Breast epithelium (tissue), 3 donors: ENCODE data around the gene MYO1C.

Source experiments
- CTCF ChIP-seq, 3 donors: fragments of 450-650 bp; IDR thresholded peaks; one replicate each; pipeline ENCODE4 v1.5.1; 2016 to 2017; ENCODE audit warnings: antibody characterized with exemption in 3 of 3, mild to moderate bottlenecking in 3 of 3, moderate library complexity in 3 of 3
- POLR2A ChIP-seq: fragments of 450-650 bp; IDR thresholded peaks from one replicate; pipeline ENCODE4 v1.6.1; 2016; ENCODE audit warnings: antibody characterized with exemption, mild to moderate bottlenecking, moderate library complexity
- POLR2AphosphoS5 ChIP-seq, 3 donors: sonication (generic); formaldehyde crosslinking; IDR thresholded peaks; one replicate each; pipeline ENCODE4 v1.6.1; 2017; ENCODE audit warnings: antibody characterized with exemption in 3 of 3

DNA sequence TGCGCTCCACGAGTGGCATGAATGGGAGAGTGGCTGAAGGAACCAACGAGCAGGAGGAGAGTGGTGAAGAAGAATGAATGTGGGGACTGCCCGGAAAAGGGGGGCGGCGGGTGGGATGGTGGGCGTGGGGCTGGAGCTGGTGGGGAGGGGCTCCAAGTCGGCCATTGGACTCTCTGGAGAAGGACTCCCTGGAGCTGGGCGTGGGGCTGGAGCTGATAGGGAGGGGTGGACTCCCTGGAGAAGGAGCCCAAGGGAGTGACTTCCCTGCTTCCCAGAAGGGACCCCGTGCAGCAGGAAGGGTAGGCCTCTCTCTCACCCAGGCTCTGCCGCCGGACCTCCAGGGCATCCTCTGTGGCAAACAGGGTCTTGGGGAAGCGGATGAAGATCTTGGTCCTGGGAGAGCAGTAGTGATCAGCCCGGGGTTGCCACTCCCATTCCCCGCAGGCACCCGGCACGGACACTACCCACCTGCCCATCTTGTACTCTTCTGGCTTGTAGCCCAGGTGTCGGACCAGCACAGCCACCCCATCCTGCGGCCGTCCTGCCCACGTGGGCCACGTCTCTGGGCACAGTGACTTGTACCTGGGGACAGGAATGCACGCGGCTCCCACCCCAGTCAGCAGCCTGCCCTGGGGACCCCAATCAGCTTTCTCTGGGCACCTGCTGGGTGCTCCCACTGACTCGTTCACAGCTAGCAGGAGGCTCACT, 21.6 kb downstream of the MYO1C start:
- no peak for TF ChIP-seq CTCF (IDR thresholded peaks at IDR 0.05)
- no peak for TF ChIP-seq POLR2A
- TF ChIP-seq POLR2AphosphoS5 (IDR thresholded peaks at IDR 0.05): no peak
